Cortex of kidney (tissue), 1 donor: Measurements from ENCODE around the gene LCE3B.
"Not testable (repeated sequence)": the region's sequence is repeated elsewhere in the genome, so short reads cannot be mapped to it uniquely, and the experiment has no call there.

Experiments used
- DNase-seq: peaks from one replicate; lab custom pipeline; 2025; lab: John Stamatoyannopoulos, UW

The LCE3B gene, protein sequence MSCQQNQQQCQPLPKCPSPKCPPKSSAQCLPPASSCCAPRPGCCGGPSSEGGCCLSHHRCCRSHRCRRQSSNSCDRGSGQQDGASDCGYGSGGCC

GRCh38 chr1:152613511-152613910 lies at the start of gene LCE3B:
TSS of gene LCE3B (plus strand) at chr1:152613811. CDS start at chr1:152613811, 0 bp downstream.
- no peak for DNase-seq

GRCh38 chr1:152565115-152565514 lies 48.5 kb upstream of the LCE3B start:
- no peak for DNase-seq

- no peak for DNase-seq
These were observed 47.9 kb upstream of the LCE3B start for GRCh38 chr1:152565535-152566215.

DNA sequence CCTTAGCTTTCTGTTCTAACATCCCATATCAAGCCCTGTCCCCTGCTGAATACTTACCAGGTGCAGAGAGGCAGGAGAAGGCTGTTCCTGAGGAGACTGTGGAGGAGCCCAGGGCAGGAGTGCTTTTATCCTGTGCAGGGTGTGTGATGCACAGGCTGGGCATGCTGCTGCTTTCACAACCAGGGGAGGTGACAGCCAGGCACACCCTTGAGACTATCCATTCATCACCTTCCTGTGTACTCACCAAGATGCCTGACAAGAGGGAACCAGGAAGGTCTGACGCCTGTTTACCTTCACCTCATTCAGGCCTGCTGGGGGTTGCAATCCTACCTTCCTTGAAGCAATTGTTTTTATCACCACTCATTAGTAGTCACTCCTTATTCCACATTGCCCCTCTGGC lies 46.9 kb upstream of the LCE3B start, which contains the start of gene LCE3E:
Gene LCE3E (minus strand): TSS at position 100 of the 400 bp plus-strand sequence. CDS start 572 bp downstream, outside the sequence.
- no peak for DNase-seq

DNA sequence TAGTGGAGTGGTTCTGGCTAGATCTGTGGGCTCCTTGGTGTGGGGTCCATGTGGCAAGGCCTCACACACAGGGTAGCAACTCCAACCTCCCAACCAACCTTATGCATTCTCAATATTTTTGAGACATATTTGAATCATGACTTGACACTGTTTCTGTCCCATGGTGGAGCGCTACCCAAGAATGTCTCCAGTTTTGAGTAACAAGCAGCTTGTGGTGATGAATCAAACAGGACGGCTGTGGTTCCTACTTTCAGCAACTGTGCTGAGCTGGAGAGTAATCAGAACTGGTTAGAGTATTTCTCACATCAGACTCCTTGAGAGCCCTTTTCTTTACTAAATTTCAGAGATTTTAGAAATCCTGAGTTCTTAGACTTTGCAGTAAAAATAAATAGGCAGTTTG lies 36.4 kb upstream of the LCE3B start:
- DNase-seq: no peak

DNA sequence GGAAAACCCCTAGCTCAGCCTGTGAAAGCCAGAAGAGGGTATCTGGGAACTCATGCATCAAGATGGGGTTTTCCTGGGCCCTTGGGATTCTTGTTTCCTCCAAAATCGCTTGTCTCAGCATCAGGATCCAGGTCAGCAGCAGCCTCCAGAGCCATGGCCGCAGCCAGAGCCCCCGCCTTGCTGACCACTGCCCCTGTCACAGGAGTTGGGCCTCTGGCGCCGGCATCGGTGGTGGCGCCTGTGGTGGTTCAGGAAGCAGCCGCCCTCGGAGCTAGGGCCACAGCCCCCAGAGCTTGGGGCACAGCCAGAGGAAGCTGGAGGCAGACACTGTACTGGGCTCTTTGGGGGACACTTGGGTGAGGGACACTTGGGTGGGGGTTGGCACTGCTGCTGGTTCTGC lies 34.1 kb upstream of the LCE3B start:
- not testable (repeated sequence) for DNase-seq

GRCh38 chr1:152580433-152580832 lies 33.2 kb upstream of the LCE3B start, which contains the start of gene LCE3D:
TSS of gene LCE3D (minus strand) at chr1:152580516. CDS start at chr1:152579936, 580 bp downstream.
- DNase-seq: no peak

DNA sequence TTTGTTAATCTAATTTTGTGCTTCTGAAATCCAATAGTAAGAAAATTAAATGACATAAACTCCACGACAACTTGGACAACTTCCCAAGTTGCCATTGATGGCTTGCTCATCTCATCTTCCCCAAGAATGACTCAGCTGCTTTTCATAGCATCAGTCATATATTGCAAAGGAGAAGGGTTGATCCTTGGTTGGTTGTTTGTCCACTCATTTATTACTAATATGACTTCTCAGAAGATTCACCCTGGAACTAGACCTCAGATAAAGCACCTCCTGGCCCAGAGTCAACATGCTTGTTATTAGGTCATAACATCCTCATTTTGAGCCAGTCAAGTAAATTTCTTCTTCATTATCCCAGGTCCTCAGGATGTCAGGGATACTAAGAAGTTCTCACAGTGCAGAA lies 31.0 kb upstream of the LCE3B start:
- DNase-seq: no peak

- no peak for DNase-seq
These were observed 28.0 kb upstream of the LCE3B start for GRCh38 chr1:152585586-152585985.

- DNase-seq: no peak
These were observed 16.6 kb upstream of the LCE3B start for GRCh38 chr1:152596986-152597385.

- DNase-seq: no peak
These were observed 13.7 kb upstream of the LCE3B start, which contains the start of gene LCE3C for GRCh38 chr1:152599934-152600333. TSS of gene LCE3C (plus strand) at chr1:152600234. CDS start at chr1:152600732, 498 bp downstream.

- no peak for DNase-seq
These were observed 8.4 kb downstream of the LCE3B start for GRCh38 chr1:152621993-152622392.

DNA sequence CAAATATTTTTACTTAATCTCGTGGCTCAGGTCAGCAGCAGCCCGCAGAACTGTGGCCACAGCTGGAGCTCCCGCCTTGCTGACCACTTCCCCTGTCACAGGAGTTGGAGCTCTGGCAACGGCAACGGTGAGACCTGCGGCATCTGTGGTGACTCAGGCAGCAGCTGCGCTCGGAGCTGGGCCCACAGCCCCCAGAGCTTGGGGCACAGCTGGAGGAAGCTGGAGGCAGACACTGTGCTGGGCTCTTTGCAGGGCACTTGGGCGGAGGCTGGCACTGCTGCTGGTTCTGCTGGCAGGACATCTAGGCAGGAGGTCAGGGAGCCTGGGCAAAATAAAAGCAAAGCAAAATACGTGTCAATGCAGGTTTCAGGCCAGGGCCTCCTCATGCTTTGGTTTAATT lies 9.2 kb downstream of the LCE3B start, which contains the start of gene LCE3A:
Gene LCE3A (minus strand): TSS at position 301 of the 400 bp plus-strand sequence. CDS start 0 bp downstream, at position 301.
- no peak for DNase-seq

DNA sequence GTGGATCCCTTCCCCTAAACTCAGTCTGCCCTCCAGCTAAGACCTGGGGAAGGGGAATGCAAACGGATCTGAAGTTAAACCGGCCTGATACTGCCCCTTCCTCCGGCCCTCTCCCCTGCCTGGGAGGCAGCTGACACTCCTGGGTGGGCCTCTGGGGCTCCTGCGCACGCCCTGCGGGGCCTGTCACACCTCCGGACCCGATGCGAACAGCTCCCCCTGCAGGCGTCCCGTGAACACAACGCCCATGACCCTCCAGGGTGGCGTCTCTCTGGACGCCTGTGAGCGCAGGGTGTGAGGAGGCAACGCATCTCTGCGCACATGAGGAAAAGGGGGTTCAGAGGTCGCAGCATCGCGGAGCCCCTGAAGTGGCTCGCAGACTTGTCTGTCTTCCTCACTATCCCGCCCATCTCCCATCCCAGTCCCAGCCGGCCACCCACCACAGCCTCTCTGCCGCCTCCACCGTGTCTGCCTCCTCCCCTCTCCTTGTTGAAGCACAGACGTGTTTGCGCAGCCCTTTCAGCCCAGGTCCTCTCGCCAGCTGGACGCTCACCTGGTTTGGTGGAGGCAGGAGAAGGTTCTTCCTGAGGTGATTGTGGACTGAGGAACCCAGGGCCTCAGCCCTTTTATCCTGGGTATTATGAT lies 9.7 kb downstream of the LCE3B start:
- no peak for DNase-seq

DNA sequence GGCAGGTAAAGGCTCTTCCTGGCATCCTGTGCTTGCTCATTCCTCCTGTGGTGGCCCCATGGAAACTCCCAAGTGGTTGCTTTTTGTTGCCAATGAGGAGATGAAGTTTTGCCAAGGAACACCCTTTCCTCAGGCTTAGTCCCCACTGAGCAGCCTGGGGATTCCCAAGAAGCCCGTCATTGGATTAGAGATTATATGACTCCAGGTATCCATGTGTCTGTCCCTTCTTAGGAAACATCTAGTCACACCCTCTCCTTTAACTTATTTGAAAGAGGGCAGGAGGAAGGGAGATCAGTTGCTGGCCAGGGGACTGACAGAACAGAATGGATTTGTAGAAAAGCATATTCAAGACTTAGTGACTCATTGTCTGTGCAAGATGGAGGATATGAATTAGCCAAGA lies 13.1 kb downstream of the LCE3B start:
- no peak for DNase-seq

DNA sequence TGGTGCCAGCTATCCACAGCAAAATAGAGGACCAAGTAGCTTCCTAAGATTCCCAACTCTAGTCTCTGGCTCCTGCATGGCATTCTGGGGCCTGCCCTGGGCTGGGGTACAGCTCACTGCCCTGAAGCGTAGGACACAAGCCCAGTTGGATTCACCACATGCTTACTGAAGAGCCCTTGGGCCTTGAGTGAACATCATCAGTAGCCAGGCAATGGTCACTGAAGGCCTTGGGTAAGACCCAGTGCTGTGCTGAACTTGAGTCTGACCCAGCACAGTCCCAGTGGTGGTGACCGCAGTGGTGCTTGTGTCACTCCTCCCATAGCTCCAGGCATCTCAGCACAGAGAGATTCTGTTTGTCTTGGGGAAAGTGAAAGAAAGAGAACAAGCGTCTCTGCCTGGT lies 17.0 kb downstream of the LCE3B start:
- DNase-seq: no peak

DNA sequence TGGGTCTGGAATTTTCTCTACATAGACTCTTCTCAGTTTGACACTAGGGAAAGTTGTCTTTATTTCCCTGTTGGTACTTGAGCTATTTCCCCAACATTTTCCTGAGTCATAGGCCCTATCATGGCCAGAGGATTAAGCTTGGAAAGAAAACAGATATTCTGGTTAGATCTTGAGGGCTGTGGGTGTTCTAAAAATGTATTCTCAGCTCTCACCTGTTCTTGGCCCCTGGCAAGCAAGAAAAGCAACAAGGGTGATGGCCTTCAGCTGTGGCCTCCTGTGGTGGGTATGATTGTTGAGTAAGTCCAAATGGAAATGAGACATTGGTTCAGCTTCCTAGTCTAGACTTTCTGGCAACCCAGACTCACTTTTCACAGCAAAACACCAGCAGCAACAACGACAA lies 26.7 kb downstream of the LCE3B start:
- no peak for DNase-seq

DNA sequence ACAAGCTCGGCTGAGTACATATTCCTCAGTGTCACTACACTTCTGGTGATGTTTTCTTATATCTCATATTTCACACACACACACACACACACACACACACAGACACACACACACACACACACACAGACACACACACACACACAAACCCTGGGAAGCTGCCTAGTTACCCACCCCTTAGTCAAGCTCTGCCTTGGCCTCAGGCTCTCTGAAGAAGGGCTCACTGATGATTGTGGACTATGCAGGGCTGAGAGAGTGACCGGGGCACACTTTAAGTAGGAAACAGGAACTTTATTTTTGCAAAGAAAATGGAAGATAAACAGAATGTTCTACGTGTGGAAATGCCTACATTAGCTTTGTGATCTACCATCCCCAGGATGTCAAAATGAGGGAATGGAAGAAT lies 30.3 kb downstream of the LCE3B start:
- no peak for DNase-seq

GRCh38 chr1:152645146-152645545 lies 31.5 kb downstream of the LCE3B start:
- no peak for DNase-seq

- no peak for DNase-seq
These were observed 33.0 kb downstream of the LCE3B start for GRCh38 chr1:152646656-152647055.

- no peak for DNase-seq
These were observed 40.5 kb downstream of the LCE3B start for GRCh38 chr1:152654110-152654509.

GRCh38 chr1:152656459-152656858 lies 42.8 kb downstream of the LCE3B start:
- DNase-seq: no peak

- DNase-seq: no peak
These were observed 44.1 kb downstream of the LCE3B start for GRCh38 chr1:152657677-152658076.
